H1 (cell line): ENCODE results near the gene CHTF18. TPM values are rescaled to one million over a fixed set of nuclear protein-coding genes. Genes with fewer than 3 reads are reported as not detected.

Experiments
- CTCF ChIA-PET: fragments of 300-600 bp; sonication (Branson Sonifier 250); formaldehyde crosslinking; loops from one replicate; lab custom pipeline; 2021; ENCODE audit not compliant: partially characterized antibody; lab: Charles Lee
- POLR2A ChIA-PET: fragments of 300-600 bp; sonication (Branson Sonifier 250); formaldehyde crosslinking; loops from one replicate; lab custom pipeline; 2021; ENCODE audit warnings: inconsistent platforms; ENCODE audit not compliant: partially characterized antibody; lab: Charles Lee
- DNase-seq, 2 experiments: peaks; one replicate each; pipeline versions ENCODE4 v3.0.0 to v3.0.0-alpha.2; 2010 to 2022; ENCODE audit warnings: low spot score in 2 of 2, low read depth in 1 of 2, mixed read lengths in 1 of 2
- FAIRE-seq: peaks from 2 replicates; lab custom pipeline; 2011; peaks lifted over from hg19 to GRCh38; lab: Jason Lieb, UNC
- H2AFZ ChIP-seq: 2 replicates; pipeline ENCODE4 v1.8.1; 2012; ENCODE audit warnings: low read length, inconsistent platforms
- H2AK5ac ChIP-seq: 2 replicates; pipeline ENCODE4 v1.6.1; 2013; ENCODE audit warnings: low read depth, low read length
- H2BK120ac ChIP-seq: replicated peaks from 2 replicates; pipeline ENCODE3; 2013; ENCODE audit warnings: low read depth, low read length, inconsistent platforms
- H2BK12ac ChIP-seq: 2 replicates; pipeline ENCODE4 v1.6.1; 2013; ENCODE audit warnings: low read depth, low read length
- H2BK15ac ChIP-seq: 2 replicates; pipeline ENCODE4 v1.6.1; 2013; ENCODE audit warnings: low read length
- H2BK20ac ChIP-seq: 2 replicates; pipeline ENCODE4 v1.6.1; 2013; ENCODE audit warnings: low read length
- H2BK5ac ChIP-seq: 2 replicates; pipeline ENCODE4 v1.6.1; 2013; ENCODE audit warnings: low read depth, low read length
- H3K14ac ChIP-seq: 2 replicates; pipeline ENCODE4 v1.6.1; 2013; ENCODE audit warnings: inconsistent platforms; ENCODE audit not compliant: insufficient read length
- H3K18ac ChIP-seq: 2 replicates; pipeline ENCODE4 v1.6.1; 2013; ENCODE audit warnings: low read length; ENCODE audit errors: extremely low read depth
- H3K23ac ChIP-seq: 2 replicates; pipeline ENCODE4 v1.6.1; 2013; ENCODE audit warnings: inconsistent platforms; ENCODE audit not compliant: insufficient read length
- H3K23me2 ChIP-seq: 2 replicates; pipeline ENCODE4 v1.6.1; 2013; ENCODE audit warnings: low read depth, low read length
- H3K27ac ChIP-seq: 2 replicates; pipeline ENCODE4 v1.6.1; 2011; ENCODE audit warnings: low read depth, low read length, inconsistent platforms
- H3K27me3 ChIP-seq, 4 experiments: replicated peaks in 1 of 4; 1 replicate in 1 of 4; 2 replicates in 3 of 4; pipeline versions ENCODE4 v1.6.1 to v1.8.1; 2011 to 2013; ENCODE audit warnings: low read length in 3 of 4, mild to moderate bottlenecking in 3 of 4, inconsistent platforms in 2 of 4, mixed read lengths in 2 of 4, moderate library complexity in 1 of 4; ENCODE audit not compliant: control insufficient read depth in 3 of 4, insufficient read depth in 3 of 4; ENCODE audit errors: extremely low read depth in 1 of 4
- H3K36me3 ChIP-seq, 4 experiments: 2 replicates each; pipeline versions ENCODE4 v1.6.1 to v1.8.1; 2011 to 2013; ENCODE audit warnings: mild to moderate bottlenecking in 4 of 4, low read length in 3 of 4, moderate library complexity in 2 of 4, control low read depth in 1 of 4, inconsistent platforms in 1 of 4; ENCODE audit not compliant: insufficient read depth in 4 of 4, control insufficient read depth in 2 of 4
- H3K4ac ChIP-seq: replicated peaks from 2 replicates; pipeline ENCODE3; 2013; ENCODE audit warnings: low read length, low read depth, mixed read lengths, inconsistent platforms; ENCODE audit not compliant: insufficient read length
- H3K4me1 ChIP-seq, 4 experiments: replicated peaks in 1 of 4; 1 replicate in 1 of 4; 2 replicates in 3 of 4; pipeline versions ENCODE4 v1.6.1 to v1.8.1; 2011 to 2013; ENCODE audit warnings: low read length in 3 of 4, inconsistent platforms in 2 of 4, mixed read lengths in 1 of 4; ENCODE audit not compliant: insufficient read depth in 4 of 4, control insufficient read depth in 3 of 4
- H3K4me2 ChIP-seq, 2 experiments: 2 replicates each; pipeline versions ENCODE4 v1.6.1 to v1.8.1; 2011 to 2013; ENCODE audit warnings: low read depth in 2 of 2, low read length in 2 of 2, control low read depth in 1 of 2, inconsistent platforms in 1 of 2, mild to moderate bottlenecking in 1 of 2; ENCODE audit not compliant: insufficient read depth in 1 of 2
- H3K4me3 ChIP-seq, 4 experiments: fragments of 200-600, 300-600 bp in 1 of 4; sonication (generic), shearing (Covaris generic), sonication (Bioruptor Twin) in 1 of 4; 2 replicates each; pipeline versions ENCODE4 v1.5.1 to v1.8.1; 2011 to 2016; ENCODE audit warnings: low read length in 4 of 4, low read depth in 3 of 4, control low read depth in 2 of 4, inconsistent platforms in 2 of 4, mild to moderate bottlenecking in 2 of 4, mixed read lengths in 1 of 4, moderate library complexity in 1 of 4; ENCODE audit not compliant: insufficient read depth in 2 of 4; ENCODE audit errors: extremely low read depth in 1 of 4
- H3K56ac ChIP-seq: replicated peaks from 2 replicates; pipeline ENCODE3; 2013; ENCODE audit warnings: low read depth, mild to moderate bottlenecking, mixed read lengths, low read length, inconsistent platforms; ENCODE audit not compliant: insufficient read length
- H3K79me1 ChIP-seq: 2 replicates; pipeline ENCODE4 v1.6.1; 2013; ENCODE audit warnings: low read depth, low read length, control low read depth
- H3K79me2 ChIP-seq, 2 experiments: 2 replicates each; pipeline versions ENCODE4 v1.6.1 to v1.8.1; 2012 to 2013; ENCODE audit warnings: low read length in 2 of 2, mild to moderate bottlenecking in 2 of 2, inconsistent platforms in 1 of 2; ENCODE audit not compliant: insufficient read depth in 2 of 2, control insufficient read depth in 1 of 2
- H3K9ac ChIP-seq, 4 experiments: replicated peaks in 1 of 4; 1 replicate in 1 of 4; 2 replicates in 3 of 4; pipeline versions ENCODE4 v1.6.1 to v1.8.1; 2011 to 2013; ENCODE audit warnings: low read depth in 3 of 4, low read length in 3 of 4, control low read depth in 2 of 4, mild to moderate bottlenecking in 2 of 4, moderate library complexity in 2 of 4, inconsistent platforms in 1 of 4; ENCODE audit errors: extremely low read depth in 1 of 4
- H3K9me3 ChIP-seq, 2 experiments: 2 replicates each; pipeline versions ENCODE4 v1.6.1 to v1.8.1; 2012 to 2013; ENCODE audit warnings: mild to moderate bottlenecking in 2 of 2, moderate library complexity in 2 of 2, control low read depth in 1 of 2, inconsistent platforms in 1 of 2, low read depth in 1 of 2, low read length in 1 of 2, mixed read lengths in 1 of 2; ENCODE audit not compliant: insufficient read depth in 2 of 2
- H4K20me1 ChIP-seq, 2 experiments: replicated peaks in 1 of 2; 2 replicates each; pipeline versions ENCODE3 to v1.8.1; 2011 to 2013; ENCODE audit warnings: inconsistent platforms in 2 of 2, low read length in 2 of 2, mild to moderate bottlenecking in 1 of 2; ENCODE audit not compliant: insufficient read depth in 2 of 2, control insufficient read depth in 1 of 2
- H4K5ac ChIP-seq: 2 replicates; pipeline ENCODE4 v1.6.1; 2013; ENCODE audit warnings: low read length, low read depth, mixed read lengths, inconsistent platforms; ENCODE audit not compliant: insufficient read length
- H4K8ac ChIP-seq: 2 replicates; pipeline ENCODE4 v1.8.0; 2013; ENCODE audit warnings: mild to moderate bottlenecking, moderate library complexity, low read length, inconsistent platforms; ENCODE audit not compliant: insufficient read depth; ENCODE audit errors: extremely low read depth
- H4K91ac ChIP-seq: replicated peaks from 2 replicates; pipeline ENCODE3; 2013; ENCODE audit warnings: low read length, mixed read lengths, inconsistent platforms; ENCODE audit not compliant: insufficient read length
- CHD1 ChIP-seq: IDR thresholded peaks from 2 replicates; pipeline ENCODE4 v1.6.1; 2012; ENCODE audit warnings: low read depth, low read length, improper control_type of control experiment
- GABPA ChIP-seq: IDR thresholded peaks from 2 replicates; pipeline ENCODE4 v1.6.1; 2011; ENCODE audit warnings: mild to moderate bottlenecking, low read length, moderate library complexity, borderline replicate concordance; ENCODE audit not compliant: insufficient read depth
- KDM1A ChIP-seq: fragments of 200-600, 300-600 bp; sonication (generic); IDR thresholded peaks from 2 replicates; pipeline ENCODE4 v1.7.1; 2016; ENCODE audit warnings: mild to moderate bottlenecking, low read length, borderline replicate concordance
- SRF ChIP-seq: IDR thresholded peaks from 2 replicates; pipeline ENCODE4 v1.6.1; 2011; ENCODE audit warnings: mild to moderate bottlenecking, low read depth, low read length, moderate library complexity
- SUZ12 ChIP-seq: fragments of 200-600 bp; sonication (generic); IDR thresholded peaks from 2 replicates; pipeline ENCODE4 v1.6.1; 2012; ENCODE audit warnings: mild to moderate bottlenecking, inconsistent platforms, low read length, moderate library complexity, mixed read lengths
- WGBS, 2 experiments: shearing (Covaris generic) in 1 of 2; methylation state at CpG; one replicate each; pipeline versions ENCODE4 v1.1.6 to v1.1.7; 2013 to 2015; ENCODE audit warnings: low lambda C conversion rate in 2 of 2, mixed read lengths in 2 of 2, inconsistent platforms in 1 of 2, low coverage in 1 of 2, missing lambda C conversion rate in 1 of 2; ENCODE audit not compliant: insufficient replicate concordance in 2 of 2, insufficient coverage in 1 of 2, insufficient read length in 1 of 2; ENCODE audit errors: extremely low coverage in 1 of 2, missing lambda C conversion rate in 1 of 2; 5-methylcytosine and 5-hydroxymethylcytosine counted together
- polyA plus RNA-seq, 7 experiments: library from polyadenylated mRNA; depleted of rRNA in 3 of 7; stranded (reverse) in 5 of 7; unstranded in 2 of 7; fragments of >200 nt in 5 of 7; fragments of 200-250 nt in 2 of 7; gene quantifications; 1 replicate in 5 of 7; 2 replicates in 1 of 7; 4 replicates in 1 of 7; pipeline versions ENCODE4 v1.2.1 to v1.2.3, GENCODE V29; 2011 to 2013; ENCODE audit warnings: missing spikeins in 2 of 7, mixed read lengths in 2 of 7
- total RNA-seq: library from RNA; stranded (reverse); fragmentation: NEBNext Ultra II Directional; extraction: Animal tissue kit (Norgen Biotek cat#: 25700); gene quantifications from 2 replicates; pipeline ENCODE4 v1.2.1, GENCODE V29; 2021
- TF ChIP-seq, protein P1 (sequence below): IDR thresholded peaks from 2 replicates; pipeline ENCODE4 v1.6.1; 2012; ENCODE audit warnings: inconsistent platforms
- TF ChIP-seq, protein P2 (sequence below): IDR thresholded peaks from 2 replicates; pipeline ENCODE4 v1.6.1; 2012; ENCODE audit warnings: inconsistent platforms

The CHTF18 gene
- total and polyA plus RNA-seq, 2 of the 8 experiments (the other 6 are each of a cell fraction or from before 2014, with no cell fraction given): 75.3 to 104 TPM

DNA sequence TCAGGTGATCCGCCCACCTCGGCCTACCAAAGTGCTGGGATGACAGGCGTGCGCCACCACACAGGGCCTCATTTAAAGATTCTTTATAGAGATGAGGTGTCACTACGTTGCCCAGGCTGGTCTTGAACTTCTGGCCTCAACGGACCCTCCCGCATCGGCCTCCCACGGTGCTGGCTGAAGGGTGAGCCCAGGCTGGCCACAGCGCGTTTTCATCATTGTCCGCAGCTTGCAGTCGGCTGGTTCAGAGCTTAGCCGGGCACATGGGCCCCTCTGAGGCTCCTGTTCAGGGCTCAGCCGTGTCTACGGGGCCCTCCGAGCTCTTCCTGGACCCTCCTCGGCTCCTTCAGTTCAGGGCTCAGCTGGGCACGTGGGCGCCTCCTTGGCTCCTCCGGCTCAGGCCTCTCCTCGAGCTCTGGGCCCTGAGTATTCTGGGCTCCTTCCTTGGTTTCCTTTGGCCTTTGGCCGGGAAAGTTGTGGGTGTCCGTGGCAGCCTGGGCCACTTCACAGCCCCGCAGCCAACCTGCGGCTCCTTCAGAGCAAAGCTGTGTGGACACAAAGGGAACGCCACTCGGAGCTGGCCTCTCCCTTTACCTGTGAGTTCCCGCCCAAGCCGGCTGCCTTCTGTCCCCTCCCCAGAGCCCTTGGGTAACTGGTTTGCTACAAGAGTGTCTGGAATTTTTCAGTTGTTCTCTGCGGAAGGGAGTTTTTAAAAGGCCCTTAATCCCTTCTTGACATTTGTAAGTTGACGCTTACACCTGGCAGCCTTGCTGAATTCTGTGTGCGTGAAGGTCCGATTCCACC is 29.1 kb upstream of the CHTF18 start:
- no peak for FAIRE-seq
- H3K9ac ChIP-seq: no peak overlapping the region

More for the DNA sequence above, 29.1 kb upstream of the CHTF18 start:
- Histone ChIP-seq H3K4me2 (no peak overlapping the region), H4K8ac (no peak overlapping the region), H2BK5ac (no peak overlapping the region), H2BK15ac (no peak overlapping the region), H3K4me3 (no peak overlapping the region), H3K23ac (no peak overlapping the region), H3K79me1 (no peaks in the 10 kb centered on the region), H3K79me2 (no peaks in the 10 kb centered on the region), H3K36me3 (no peaks in the 10 kb centered on the region), H3K27me3 (no peaks in the 10 kb centered on the region), H2AFZ (no peak overlapping the region), H2BK12ac (no peak overlapping the region), H3K9me3 (0 out of 4 replicates have a peak, but pooled peaks cover 0 to 3% of the 10 kb centered on the region in 2 experiments), H2AK5ac (no peak overlapping the region), H3K23me2 (no peaks in the 10 kb centered on the region), H3K4ac (no peak overlapping the region), H2BK120ac (no peak overlapping the region), H3K14ac (no peak overlapping the region), H4K5ac (no peak overlapping the region), H3K56ac (no peak overlapping the region), H4K91ac (no peak overlapping the region), H2BK20ac (no peak overlapping the region), H4K20me1 (no peaks in the 10 kb centered on the region), H3K4me1 (peaks cover 0 to 2% (median 0%) of the 10 kb centered on the region in 4 experiments; a peak in 1 of 7 replicates), H3K18ac (no peak overlapping the region), H3K27ac (no peak overlapping the region)
- 89% methylated on average over 34 of the region's 34 CpGs; no CpG with 5 or more reads in 1 of the 2 experiments for WGBS, 2 experiments
- POLR2A ChIA-PET: interaction anchor here (0.7 to 1.0 kb wide), 3 partner anchors 10 to 25 kb away, joined by 3 read pairs; no protein-coding TSS in a partner anchor
- TF ChIP-seq CHD1: no peak
- TF ChIP-seq SRF: no peak
- TF ChIP-seq SUZ12: no peak
- no peak for TF ChIP-seq KDM1A
- TF ChIP-seq GABPA: no peak
- TF ChIP-seq, protein P1, sequence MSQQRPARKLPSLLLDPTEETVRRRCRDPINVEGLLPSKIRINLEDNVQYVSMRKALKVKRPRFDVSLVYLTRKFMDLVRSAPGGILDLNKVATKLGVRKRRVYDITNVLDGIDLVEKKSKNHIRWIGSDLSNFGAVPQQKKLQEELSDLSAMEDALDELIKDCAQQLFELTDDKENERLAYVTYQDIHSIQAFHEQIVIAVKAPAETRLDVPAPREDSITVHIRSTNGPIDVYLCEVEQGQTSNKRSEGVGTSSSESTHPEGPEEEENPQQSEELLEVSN: no peak
- TF ChIP-seq, protein P2, sequence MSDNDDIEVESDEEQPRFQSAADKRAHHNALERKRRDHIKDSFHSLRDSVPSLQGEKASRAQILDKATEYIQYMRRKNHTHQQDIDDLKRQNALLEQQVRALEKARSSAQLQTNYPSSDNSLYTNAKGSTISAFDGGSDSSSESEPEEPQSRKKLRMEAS: no peak
- DNase-seq: no peak
- CTCF ChIA-PET: interaction anchor here (1.0 to 5.0 kb wide), 5 partner anchors 11 to 33 kb away, joined by 3 to 38 read pairs (median 3); partner anchors contain the start of gene CCDC78
